Neural cell (in vitro differentiated cells): ENCODE measurements around the gene PAPSS2.

Source experiments
- TAF1 ChIP-seq: IDR thresholded peaks from 2 replicates; pipeline ENCODE4 v1.6.1; 2012; ENCODE audit warnings: low read depth
- TF ChIP-seq, protein P1 (sequence below): IDR thresholded peaks from 2 replicates; pipeline ENCODE4 v1.6.1; 2012; ENCODE audit warnings: borderline replicate concordance

DNA sequence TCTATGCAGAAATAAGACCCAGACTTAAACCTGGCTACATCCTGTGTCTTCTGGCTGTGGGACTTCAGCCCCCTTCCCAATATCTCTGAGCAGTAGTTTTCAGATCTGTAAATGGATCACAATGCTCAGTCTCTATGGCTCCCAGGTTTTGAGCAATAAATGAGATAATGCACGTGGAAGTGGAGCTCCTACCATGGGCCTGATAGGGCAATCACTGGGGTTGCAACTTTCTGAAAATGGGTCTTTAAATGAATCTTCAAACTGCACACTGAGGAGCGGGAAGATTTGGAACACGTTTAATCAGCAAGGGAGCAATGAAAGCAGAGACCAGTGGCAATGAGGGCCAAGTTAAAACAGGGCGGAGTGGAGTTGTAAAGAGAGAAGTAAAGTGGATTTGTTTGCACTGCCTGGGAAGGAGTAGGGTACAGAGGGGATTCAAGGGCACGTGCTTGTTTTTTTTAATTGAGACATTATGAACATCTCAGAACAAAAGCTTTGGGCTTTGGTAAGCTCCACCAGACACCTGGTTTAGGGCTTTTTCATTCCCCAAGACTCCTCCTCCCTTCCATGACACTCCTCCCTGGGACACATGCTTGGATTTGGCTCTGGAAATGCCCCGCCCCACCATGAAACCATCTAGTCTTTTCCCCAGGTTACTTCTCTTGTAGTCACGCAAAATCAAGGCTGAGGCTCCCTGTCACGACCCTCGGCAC, 42.7 kb downstream of the PAPSS2 start:
- TF ChIP-seq, protein P1, sequence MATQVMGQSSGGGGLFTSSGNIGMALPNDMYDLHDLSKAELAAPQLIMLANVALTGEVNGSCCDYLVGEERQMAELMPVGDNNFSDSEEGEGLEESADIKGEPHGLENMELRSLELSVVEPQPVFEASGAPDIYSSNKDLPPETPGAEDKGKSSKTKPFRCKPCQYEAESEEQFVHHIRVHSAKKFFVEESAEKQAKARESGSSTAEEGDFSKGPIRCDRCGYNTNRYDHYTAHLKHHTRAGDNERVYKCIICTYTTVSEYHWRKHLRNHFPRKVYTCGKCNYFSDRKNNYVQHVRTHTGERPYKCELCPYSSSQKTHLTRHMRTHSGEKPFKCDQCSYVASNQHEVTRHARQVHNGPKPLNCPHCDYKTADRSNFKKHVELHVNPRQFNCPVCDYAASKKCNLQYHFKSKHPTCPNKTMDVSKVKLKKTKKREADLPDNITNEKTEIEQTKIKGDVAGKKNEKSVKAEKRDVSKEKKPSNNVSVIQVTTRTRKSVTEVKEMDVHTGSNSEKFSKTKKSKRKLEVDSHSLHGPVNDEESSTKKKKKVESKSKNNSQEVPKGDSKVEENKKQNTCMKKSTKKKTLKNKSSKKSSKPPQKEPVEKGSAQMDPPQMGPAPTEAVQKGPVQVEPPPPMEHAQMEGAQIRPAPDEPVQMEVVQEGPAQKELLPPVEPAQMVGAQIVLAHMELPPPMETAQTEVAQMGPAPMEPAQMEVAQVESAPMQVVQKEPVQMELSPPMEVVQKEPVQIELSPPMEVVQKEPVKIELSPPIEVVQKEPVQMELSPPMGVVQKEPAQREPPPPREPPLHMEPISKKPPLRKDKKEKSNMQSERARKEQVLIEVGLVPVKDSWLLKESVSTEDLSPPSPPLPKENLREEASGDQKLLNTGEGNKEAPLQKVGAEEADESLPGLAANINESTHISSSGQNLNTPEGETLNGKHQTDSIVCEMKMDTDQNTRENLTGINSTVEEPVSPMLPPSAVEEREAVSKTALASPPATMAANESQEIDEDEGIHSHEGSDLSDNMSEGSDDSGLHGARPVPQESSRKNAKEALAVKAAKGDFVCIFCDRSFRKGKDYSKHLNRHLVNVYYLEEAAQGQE = no peak
- TF ChIP-seq TAF1 = no peak
